Esophagus (tissue), 2 donors: ENCODE results near the gene PHF8. TPM values are rescaled to one million over a fixed set of nuclear protein-coding genes. Genes with fewer than 3 reads are reported as not detected.

Experiments used
- H3K27ac ChIP-seq, 2 donors: one replicate each; pipeline ENCODE4 v1.5.1; 2013; ENCODE audit warnings: low read depth in 2 of 2, mild to moderate bottlenecking in 2 of 2, inconsistent platforms in 1 of 2, low read length in 1 of 2, moderate library complexity in 1 of 2
- H3K27me3 ChIP-seq, 2 donors: one replicate each; pipeline ENCODE4 v1.6.1; 2013; ENCODE audit warnings: low read length in 2 of 2, control low read depth in 1 of 2, mild to moderate bottlenecking in 1 of 2; ENCODE audit not compliant: insufficient read depth in 2 of 2, control insufficient read depth in 1 of 2
- H3K36me3 ChIP-seq, 2 donors: one replicate each; pipeline ENCODE4 v1.6.1; 2013; ENCODE audit warnings: low read length in 1 of 2; ENCODE audit not compliant: control insufficient read depth in 2 of 2, insufficient read depth in 2 of 2
- H3K4me1 ChIP-seq, 2 donors: one replicate each; pipeline ENCODE4 v1.6.1; 2013; ENCODE audit warnings: low read length in 1 of 2; ENCODE audit not compliant: control insufficient read depth in 2 of 2, insufficient read depth in 2 of 2
- H3K4me3 ChIP-seq, 2 donors: one replicate each; pipeline ENCODE4 v1.5.1; 2013; ENCODE audit warnings: low read length in 2 of 2, mild to moderate bottlenecking in 2 of 2, low read depth in 1 of 2, moderate library complexity in 1 of 2
- H3K9me3 ChIP-seq, 2 donors: one replicate each; pipeline ENCODE4 v1.6.1; 2013; ENCODE audit warnings: mild to moderate bottlenecking in 2 of 2, low read depth in 1 of 2, low read length in 1 of 2, moderate library complexity in 1 of 2; ENCODE audit not compliant: control insufficient read depth in 2 of 2, insufficient read depth in 1 of 2
- WGBS, 2 donors: extraction: QIAGEN DNeasy Blood & Tissue Kit; methylation state at CpG; one replicate each; pipeline ENCODE4 v1.1.7; 2013; 5-methylcytosine and 5-hydroxymethylcytosine counted together
- polyA plus RNA-seq, 2 donors: library from polyadenylated mRNA; stranded (reverse); fragments of 200-250 nt; gene quantifications; one replicate each; pipeline ENCODE4 v1.2.3, GENCODE V29; 2013
- donor health status: healthy with polysubstance abuse.
- donor health status: Bipolar disorder and iron deficiency.

PHF8 gene
- 10 to 100 TPM in 1 of 2 donors, 1 to 10 TPM in 1; 6.7 to 10.3 TPM for polyA plus RNA-seq

DNA sequence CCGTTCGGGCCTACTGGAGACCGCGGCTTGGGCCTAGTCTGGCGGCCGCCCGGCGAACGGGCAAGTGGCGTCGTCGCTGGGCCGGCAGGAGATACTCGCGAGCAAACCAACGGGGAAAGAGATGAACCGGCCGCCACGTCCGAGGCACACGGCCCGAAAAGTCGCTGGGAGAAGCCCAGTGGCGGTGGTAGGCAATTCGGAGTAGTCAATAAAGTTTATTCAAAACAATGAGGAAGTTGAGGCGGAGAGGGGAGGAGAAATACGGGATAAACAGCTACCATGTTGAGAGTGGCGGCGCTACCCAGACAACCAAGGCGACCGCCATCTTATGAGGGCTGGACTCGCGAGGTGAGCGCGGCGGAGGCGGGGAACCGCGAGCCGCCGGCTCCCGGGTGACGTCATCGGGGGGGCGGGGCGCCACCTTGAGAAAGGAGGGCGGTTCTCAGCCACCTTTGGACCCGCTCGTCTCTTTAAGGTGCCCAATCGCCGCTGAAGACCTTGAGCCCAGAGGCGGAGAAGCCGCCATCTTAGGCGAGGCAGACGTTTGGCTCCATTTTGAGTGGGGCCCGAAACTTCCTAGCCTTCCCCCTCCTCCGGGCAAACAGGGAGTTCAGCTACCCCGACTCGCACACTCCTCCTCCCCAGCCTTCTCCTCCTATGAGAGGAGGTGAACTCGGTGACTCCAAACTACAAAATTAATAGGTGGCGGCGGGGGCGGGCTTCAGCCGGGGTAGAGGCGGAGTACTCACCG lies at the start of gene PHF8:
Gene PHF8, minus strand, starts transcription at position 348 of the 751 bp plus-strand sequence. CDS start 1,745 bp downstream, outside the sequence.
- Histone ChIP-seq H3K9me3 (no peaks in the 10 kb centered on the region), H3K27me3 (no peaks in the 10 kb centered on the region), H3K4me3 (peak within 1 kb of the TSS; percentile 52 to 70), H3K4me1 (peaks cover 0 to 3% of the 10 kb centered on the region in 2 donors), H3K27ac (peak within 1 kb of the TSS; percentile 83 to 99), H3K36me3 (no peaks in the 10 kb centered on the region)
- 1 to 30% methylated on average over 60 to 66 of the region's 66 CpGs for WGBS, 2 donors

DNA sequence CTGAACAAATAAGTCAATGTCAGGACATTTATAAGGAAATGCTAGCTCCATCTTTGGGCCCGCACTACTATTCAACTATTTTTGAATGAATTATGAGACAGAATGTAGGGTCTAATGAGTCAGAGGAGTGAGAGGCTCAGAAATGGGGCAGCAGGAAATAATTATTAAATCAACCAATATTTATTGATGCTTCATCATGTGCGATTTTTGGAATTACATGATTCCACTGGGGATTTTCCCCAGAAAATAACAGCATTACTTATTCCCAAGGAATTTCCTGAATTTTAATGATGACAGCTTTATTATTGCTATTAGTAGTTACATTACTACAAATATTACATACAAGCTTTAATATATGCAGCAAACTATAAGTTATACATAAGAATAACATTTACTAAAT lies 49.3 kb upstream of the PHF8 start:
- Histone ChIP-seq H3K36me3 (no peaks in the 10 kb centered on the region), H3K27me3 (no peaks in the 10 kb centered on the region), H3K4me3 (no peak overlapping the region), H3K4me1 (no peaks in the 10 kb centered on the region), H3K9me3 (no peaks in the 10 kb centered on the region), H3K27ac (no peak overlapping the region)
- WGBS, 2 donors, result 59 to 73% methylated on average over 2 of the region's 2 CpGs

DNA sequence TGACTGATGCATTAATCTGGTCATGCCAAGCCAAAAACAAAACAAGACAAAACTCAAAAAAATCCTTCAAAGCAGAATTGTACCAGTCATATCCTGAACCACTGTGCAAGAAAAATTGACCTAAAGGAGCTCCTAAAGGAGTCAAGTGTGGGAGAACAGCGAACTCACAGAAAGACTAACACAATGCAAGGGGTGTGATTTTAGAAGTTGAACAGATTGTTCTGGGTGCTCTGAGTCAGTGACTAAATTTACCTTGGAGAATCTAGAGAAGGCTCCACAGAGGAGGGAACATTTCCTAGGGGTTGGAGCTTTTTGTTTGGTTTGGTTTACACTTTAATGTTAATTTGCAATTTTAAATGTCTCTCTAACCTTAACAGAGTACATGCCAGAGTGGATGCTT lies 48.9 kb upstream of the PHF8 start:
- Histone ChIP-seq H3K4me1 (no peaks in the 10 kb centered on the region), H3K27ac (no peak overlapping the region), H3K4me3 (no peak overlapping the region), H3K36me3 (no peaks in the 10 kb centered on the region), H3K9me3 (no peaks in the 10 kb centered on the region), H3K27me3 (no peaks in the 10 kb centered on the region)
- WGBS, 2 donors, result 65 to 91% methylated on average over 1 of the region's 1 CpG

DNA sequence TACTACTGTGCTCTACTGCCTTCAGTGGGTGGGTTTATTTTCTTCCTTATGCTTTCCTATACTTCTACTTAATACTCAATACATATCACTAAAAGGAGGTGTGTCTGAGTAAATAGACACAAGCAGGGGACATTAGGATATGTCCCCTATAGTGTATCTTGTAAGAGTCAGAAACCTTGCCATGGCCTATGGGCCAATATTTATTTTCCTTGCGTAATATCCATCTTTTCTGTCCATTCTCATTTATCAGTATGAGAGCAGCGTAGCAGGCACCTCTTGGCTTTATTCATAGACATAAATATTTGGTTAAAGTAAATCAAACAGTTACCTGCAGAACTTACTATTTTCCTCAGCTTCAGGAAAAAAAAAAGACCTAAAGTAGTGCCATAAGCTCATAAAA lies 46.6 kb upstream of the PHF8 start:
- Histone ChIP-seq H3K27ac (no peak overlapping the region), H3K4me3 (no peak overlapping the region), H3K9me3 (no peaks in the 10 kb centered on the region), H3K4me1 (no peaks in the 10 kb centered on the region), H3K36me3 (peaks cover 0 to 2% of the 10 kb centered on the region in 2 donors), H3K27me3 (no peaks in the 10 kb centered on the region)
- 69 to 97% methylated on average over 2 of the region's 2 CpGs for WGBS, 2 donors

DNA sequence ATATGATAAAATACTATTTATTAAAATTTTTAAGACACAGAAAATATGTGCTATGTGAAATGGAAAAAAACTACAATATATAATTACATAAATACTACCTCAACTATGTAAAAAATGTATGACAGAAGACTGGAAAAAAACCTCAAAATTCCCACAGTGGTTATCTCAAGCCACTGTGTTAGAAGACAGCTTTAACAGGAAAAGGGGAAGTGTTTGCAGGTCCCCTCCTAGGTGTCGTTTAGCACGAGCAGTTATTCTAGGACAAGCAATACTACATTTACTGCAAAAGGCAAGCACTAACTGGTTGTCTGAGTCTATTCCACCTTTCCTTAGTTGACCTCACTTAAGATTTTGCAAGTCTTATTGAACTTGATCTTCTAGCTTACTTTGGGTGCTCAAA lies 44.9 kb upstream of the PHF8 start:
- H3K36me3 ChIP-seq, result peaks cover 0 to 2% of the 10 kb centered on the region in 2 donors
- H3K27ac ChIP-seq, result no peak overlapping the region
- H3K4me1 ChIP-seq, result no peaks in the 10 kb centered on the region
- H3K9me3 ChIP-seq, result no peaks in the 10 kb centered on the region
- H3K27me3 ChIP-seq, result no peaks in the 10 kb centered on the region
- no peak overlapping the region for H3K4me3 ChIP-seq
- 76 to 90% methylated on average over 2 of the region's 2 CpGs for WGBS, 2 donors

DNA sequence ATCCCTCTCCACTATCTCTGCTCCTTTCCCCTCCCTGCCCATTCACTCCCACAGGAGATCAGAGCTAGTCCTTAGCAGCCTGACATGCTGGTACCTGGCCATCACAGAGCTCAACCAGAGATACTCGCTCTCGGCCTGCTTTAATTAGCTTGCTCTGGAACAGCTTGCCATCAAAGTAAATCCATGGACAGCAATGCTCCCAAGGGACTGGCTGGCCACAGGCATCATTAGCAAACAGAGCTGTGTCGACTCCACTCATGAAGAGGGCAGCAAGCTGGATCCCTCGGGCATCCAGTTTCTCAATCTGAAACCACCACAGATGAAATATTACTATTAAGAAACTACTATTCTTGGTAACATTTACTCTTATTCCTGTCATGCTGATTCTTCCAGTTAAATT lies 43.4 kb upstream of the PHF8 start:
- peaks cover 0 to 2% of the 10 kb centered on the region in 2 donors for H3K36me3 ChIP-seq
- H3K9me3 ChIP-seq, result no peaks in the 10 kb centered on the region
- whole genome bisulfite sequencing, 2 donors, result 80 to 84% methylated on average over 4 of the region's 4 CpGs

DNA sequence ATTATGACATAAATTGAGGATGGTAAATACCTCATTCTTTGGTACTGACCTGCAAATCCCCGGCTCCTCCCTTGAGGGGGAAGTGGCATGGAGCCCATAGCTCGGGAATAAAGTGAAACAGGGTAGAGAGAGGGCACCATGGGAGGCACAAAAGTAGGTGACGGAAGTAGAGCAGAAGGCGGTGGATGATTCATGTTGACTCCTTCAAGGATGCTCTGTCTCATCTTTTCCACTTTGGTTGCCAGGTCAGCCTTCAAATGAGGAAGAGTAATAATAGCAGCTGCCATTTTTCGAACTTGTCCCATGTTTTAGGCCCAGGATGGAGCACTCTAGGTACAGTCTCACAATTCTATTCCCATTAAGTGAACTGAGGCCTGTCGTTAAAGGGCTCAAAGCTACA lies 41.4 kb upstream of the PHF8 start:
- Histone ChIP-seq H3K27ac (no peak overlapping the region), H3K27me3 (no peaks in the 10 kb centered on the region), H3K36me3 (peaks cover 0 to 2% of the 10 kb centered on the region in 2 donors), H3K4me3 (no peak overlapping the region), H3K4me1 (no peaks in the 10 kb centered on the region), H3K9me3 (peaks cover 0 to 2% of the 10 kb centered on the region in 2 donors)
- WGBS, 2 donors, result 82 to 93% methylated on average over 6 of the region's 6 CpGs

More for the DNA sequence above, 43.4 kb upstream of the PHF8 start:
- no peaks in the 10 kb centered on the region for H3K4me1 ChIP-seq
- H3K27ac ChIP-seq, result no peak overlapping the region
- no peak overlapping the region for H3K4me3 ChIP-seq
- no peaks in the 10 kb centered on the region for H3K27me3 ChIP-seq

DNA sequence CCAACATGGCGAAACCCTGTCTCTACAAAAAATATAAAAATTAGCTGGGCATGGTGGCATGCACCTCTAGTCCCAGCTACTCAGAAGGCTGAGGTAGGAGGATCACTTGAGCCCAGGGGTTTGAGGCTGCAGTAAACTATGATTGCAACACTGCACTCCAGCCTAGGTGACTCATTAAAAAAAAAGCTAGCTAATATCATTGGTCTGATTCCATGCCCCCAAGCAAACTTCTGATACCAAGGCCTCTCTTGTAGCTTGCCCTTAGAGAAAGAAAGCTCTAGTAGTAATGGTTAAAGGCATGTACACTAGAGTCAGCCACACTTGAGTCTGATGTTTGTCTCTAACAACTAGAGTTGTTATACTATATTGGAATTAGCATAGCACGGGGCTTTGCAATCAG lies 32.6 kb upstream of the PHF8 start:
- Histone ChIP-seq H3K27me3 (peaks cover 0 to 4% of the 10 kb centered on the region in 2 donors), H3K4me1 (no peaks in the 10 kb centered on the region), H3K27ac (no peak overlapping the region), H3K4me3 (no peak overlapping the region), H3K36me3 (no peaks in the 10 kb centered on the region), H3K9me3 (peaks cover 0 to 4% of the 10 kb centered on the region in 2 donors)
- 76 to 82% methylated on average over 2 of the region's 2 CpGs for WGBS, 2 donors

DNA sequence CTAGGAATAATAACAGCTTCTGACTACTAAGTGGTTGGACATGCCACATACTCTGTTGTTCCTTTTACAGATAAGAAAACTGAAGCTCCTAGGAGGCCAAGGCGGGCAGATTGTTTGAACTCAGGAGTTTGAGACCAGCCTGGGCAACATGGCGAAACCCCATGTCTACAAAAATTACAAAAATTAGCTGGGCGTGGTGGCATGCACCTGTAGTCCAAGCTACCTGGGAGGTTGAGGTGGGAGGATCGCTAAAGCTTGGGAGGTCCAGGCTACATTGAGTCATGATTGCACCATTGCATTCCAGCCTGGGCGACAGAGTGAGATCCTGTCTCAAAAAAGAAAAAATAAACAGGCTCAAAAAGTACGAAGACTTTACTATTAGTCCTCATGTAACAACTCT lies 30.6 kb upstream of the PHF8 start:
- Histone ChIP-seq H3K4me1 (no peaks in the 10 kb centered on the region), H3K9me3 (peaks cover 0 to 2% of the 10 kb centered on the region in 2 donors), H3K27me3 (peaks cover 0 to 4% of the 10 kb centered on the region in 2 donors), H3K36me3 (no peaks in the 10 kb centered on the region), H3K27ac (no peak overlapping the region), H3K4me3 (no peak overlapping the region)
- WGBS, 2 donors, result 92 to 96% methylated on average over 6 of the region's 6 CpGs

DNA sequence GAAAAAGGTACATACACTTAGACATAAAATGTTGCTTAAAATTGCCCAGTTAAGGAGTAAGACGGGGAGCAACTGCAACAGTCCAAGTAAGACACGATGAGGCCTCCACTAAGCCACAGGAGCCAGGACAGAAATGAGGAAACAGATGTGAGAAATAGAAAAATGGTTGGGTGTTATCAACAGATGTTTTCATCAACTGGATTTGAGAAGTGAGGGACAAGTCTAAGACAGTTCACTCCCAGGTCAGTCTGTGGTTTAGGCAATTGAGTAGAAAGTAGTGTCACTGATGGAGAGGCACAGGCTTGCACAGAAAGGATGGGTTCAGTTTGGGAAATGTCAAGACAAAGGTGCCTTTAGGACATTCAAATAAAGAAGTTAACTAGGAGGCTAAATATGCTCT lies 23.5 kb upstream of the PHF8 start:
- no peak overlapping the region for H3K27ac ChIP-seq
- H3K27me3 ChIP-seq, result peaks cover 0 to 4% of the 10 kb centered on the region in 2 donors
- H3K4me3 ChIP-seq, result no peak overlapping the region
- WGBS, 2 donors, result 59 to 66% methylated on average over 2 of the region's 2 CpGs
- no peaks in the 10 kb centered on the region for H3K4me1 ChIP-seq
- no peaks in the 10 kb centered on the region for H3K36me3 ChIP-seq
- no peaks in the 10 kb centered on the region for H3K9me3 ChIP-seq
